HepG2 (cell line): Measurements from ENCODE around the gene TMEM127. TPM values are rescaled to one million over a fixed set of nuclear protein-coding genes. Genes with fewer than 3 reads are reported as not detected.

Experiments
- ATF6 ChIP-seq: sonication (generic); formaldehyde crosslinking; conservative IDR thresholded peaks from 2 replicates; pipeline ENCODE4 v1.4.0; 2020; ENCODE audit warnings: missing genetic modification reagents
- CEBPZ ChIP-seq: IDR thresholded peaks from 2 replicates; pipeline ENCODE4 v1.6.1; 2012; ENCODE audit warnings: low read length, improper control_type of control experiment
- DDIT3 ChIP-seq: sonication (generic); formaldehyde crosslinking; IDR thresholded peaks from 2 replicates; pipeline ENCODE4 v1.4.0; 2020; ENCODE audit warnings: mild to moderate bottlenecking, missing genetic modification reagents
- E2F1 ChIP-seq: sonication (generic); formaldehyde crosslinking; IDR thresholded peaks from 2 replicates; pipeline ENCODE4 v1.5.0; 2020; ENCODE audit warnings: missing genetic modification reagents
- ESRRA ChIP-seq: sonication (generic); formaldehyde crosslinking; IDR thresholded peaks from 2 replicates; pipeline ENCODE4 v1.5.1; 2020; ENCODE audit warnings: mild to moderate bottlenecking, low read depth, missing genetic modification reagents
- FOXK2 ChIP-seq: fragments of 450-650 bp; IDR thresholded peaks from 2 replicates; pipeline ENCODE4 v1.6.1; 2016
- JUND ChIP-seq: sonication (generic); formaldehyde crosslinking; IDR thresholded peaks from 2 replicates; pipeline ENCODE4 v1.8.0; 2022; ENCODE audit warnings: mild to moderate bottlenecking, missing genetic modification reagents
- KLF13 ChIP-seq: sonication (generic); formaldehyde crosslinking; IDR thresholded peaks from 2 replicates; pipeline ENCODE4 v1.4.0; 2020; ENCODE audit warnings: mild to moderate bottlenecking, missing genetic modification reagents
- MTERF4 ChIP-seq: sonication (generic); formaldehyde crosslinking; IDR thresholded peaks from 2 replicates; pipeline ENCODE4 v1.8.0; 2023; ENCODE audit warnings: mild to moderate bottlenecking, missing genetic modification reagents
- NFYC ChIP-seq: IDR thresholded peaks from 2 replicates; pipeline ENCODE4 v1.6.1; 2016; ENCODE audit warnings: missing genetic modification reagents, missing compliant biosample characterization
- TP53 ChIP-seq: sonication (generic); formaldehyde crosslinking; conservative IDR thresholded peaks from 2 replicates; pipeline ENCODE4 v1.4.0; 2020; ENCODE audit warnings: missing genetic modification reagents
- ZBTB4 ChIP-seq: sonication (generic); formaldehyde crosslinking; IDR thresholded peaks from 2 replicates; pipeline ENCODE4 v1.4.0; 2020; ENCODE audit warnings: missing genetic modification reagents, mild to moderate bottlenecking, borderline replicate concordance
- ZNF350 ChIP-seq: sonication (generic); formaldehyde crosslinking; IDR thresholded peaks from 2 replicates; pipeline ENCODE4 v1.4.0; 2020; ENCODE audit warnings: mild to moderate bottlenecking, low read depth, missing genetic modification reagents, borderline replicate concordance
- ZNF496 ChIP-seq: sonication (generic); formaldehyde crosslinking; IDR thresholded peaks from 2 replicates; pipeline ENCODE4 v1.8.1; 2023; ENCODE audit warnings: mild to moderate bottlenecking, moderate library complexity, missing genetic modification reagents; ENCODE audit not compliant: insufficient replicate concordance
- ZNF605 ChIP-seq: sonication (generic); formaldehyde crosslinking; IDR thresholded peaks from 2 replicates; pipeline ENCODE4 v1.8.0; 2022; ENCODE audit warnings: mild to moderate bottlenecking, missing genetic modification reagents
- ZNF660 ChIP-seq: sonication (generic); formaldehyde crosslinking; IDR thresholded peaks from 2 replicates; pipeline ENCODE4 v1.5.1; 2020; ENCODE audit warnings: mild to moderate bottlenecking, low read depth, missing genetic modification reagents, borderline replicate concordance
- polyA plus RNA-seq, 8 experiments: library from polyadenylated mRNA; depleted of rRNA in 3 of 8; stranded (reverse) in 7 of 8; unstranded in 1 of 8; fragments of >200 nt; fragmentation: Illumina TruSeq in 4 of 8; extraction: Trizol in 4 of 8; gene quantifications; 2 replicates each; pipeline versions ENCODE4 v1.2.1 to v1.2.3, GENCODE V29; 2011 to 2016; ENCODE audit warnings: low read depth in 4 of 8, missing spikeins in 1 of 8, mixed read lengths in 1 of 8; ENCODE audit not compliant: insufficient read depth in 1 of 8
- total RNA-seq, 5 experiments: library from RNA; depleted of rRNA; stranded (reverse); fragments of >200 nt; fragmentation: Illumina TruSeq; extraction: Trizol; gene quantifications; 2 replicates each; pipeline ENCODE4 v1.2.3, GENCODE V29; 2016; ENCODE audit warnings: low read depth in 1 of 5

TMEM127 gene
- total and polyA plus RNA-seq, 2 of the 13 experiments (the other 11 are each of a cell fraction or from before 2014, with no cell fraction given) = 21.5 to 33.9 TPM

- TF ChIP-seq ZBTB4 (CRISPR knock-in tag) (0 out of 2 replicates have a peak, but pooled peaks have one; percentile 82), NFYC (CRISPR knock-in tag) (peak; percentile 98), ZNF605 (peak; percentile 91), KLF13 (peak; percentile 94; the same call in 1 of the 2 replicates), E2F1 (CRISPR knock-in tag) (peak; percentile 94), ZNF660 (CRISPR knock-in tag) (0 out of 2 replicates have a peak, but pooled peaks have one; percentile 19), CEBPZ (no peak), FOXK2 (no peak), JUND (CRISPR knock-in tag) (peak; percentile 43), TP53 (CRISPR knock-in tag) (no peak), ZNF350 (CRISPR knock-in tag) (peak; percentile 97), ZNF496 (CRISPR knock-in tag) (no peak), ESRRA (CRISPR knock-in tag) (peak; percentile 9; the same call in 1 of the 2 replicates), DDIT3 (no peak), ATF6 (no peak), MTERF4 (peak; percentile 94; the same call in 1 of the 2 replicates)
These were observed 57.4 kb downstream of the TMEM127 start, which contains the start of gene STARD7 (continued) for GRCh38 chr2:96208143-96209010.
